Fibroblast of lung (primary cell): Measurements from ENCODE around the gene GNA12.

Experiments used
- EZH2 ChIP-seq: IDR thresholded peaks from 2 replicates; pipeline ENCODE4 v1.5.1; 2012; ENCODE audit warnings: low read length, control low read depth, mild to moderate bottlenecking; ENCODE audit errors: missing control alignments
- TF ChIP-seq, protein P1 (sequence below), 2 donors: IDR thresholded peaks in 1 of 2; conservative IDR thresholded peaks in 1 of 2; 1 replicate in 1 of 2; 2 replicates in 1 of 2; pipeline ENCODE4 v1.5.1; 2011 to 2012; ENCODE audit warnings: low read length in 2 of 2, control low read depth in 1 of 2, inconsistent platforms in 1 of 2, low read depth in 1 of 2, mild to moderate bottlenecking in 1 of 2

DNA sequence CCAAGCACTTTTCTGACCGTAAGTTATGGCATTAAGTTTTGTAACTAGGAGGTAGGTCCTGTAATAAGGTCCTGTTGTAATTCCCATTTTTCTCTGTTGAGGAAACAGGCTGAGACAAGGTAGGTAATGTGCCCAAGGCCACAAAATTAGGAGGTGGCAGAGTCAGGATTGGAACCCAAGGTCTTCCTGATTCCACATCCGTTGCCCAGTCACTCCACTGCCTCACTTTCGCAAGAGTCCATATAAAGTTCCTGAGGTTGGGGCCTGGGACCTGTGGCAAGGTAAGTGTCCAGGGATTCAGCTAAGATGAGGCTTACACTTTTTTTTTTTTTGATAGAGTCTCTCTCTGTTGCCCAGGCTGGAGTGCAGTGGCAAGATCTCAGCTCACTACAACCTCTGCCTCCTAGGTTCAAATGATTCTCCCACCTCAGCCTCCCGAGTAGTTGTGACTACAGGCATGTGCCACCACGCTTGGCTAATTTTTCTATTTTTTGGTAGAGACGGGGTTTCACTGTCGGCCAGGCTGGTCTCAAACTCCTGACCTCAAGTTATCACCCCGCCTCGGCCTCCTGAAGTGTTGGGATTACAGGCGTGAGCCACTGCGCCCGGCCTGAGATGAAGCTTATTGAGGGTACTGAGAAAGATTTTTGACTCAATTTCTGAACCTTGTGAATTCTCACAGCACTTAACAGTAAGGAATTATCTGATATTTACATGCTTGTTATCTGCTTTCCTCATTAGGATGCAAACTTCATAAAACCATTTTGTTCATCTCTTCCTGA is 20.3 kb upstream of the GNA12 start:
- TF ChIP-seq, protein P1, sequence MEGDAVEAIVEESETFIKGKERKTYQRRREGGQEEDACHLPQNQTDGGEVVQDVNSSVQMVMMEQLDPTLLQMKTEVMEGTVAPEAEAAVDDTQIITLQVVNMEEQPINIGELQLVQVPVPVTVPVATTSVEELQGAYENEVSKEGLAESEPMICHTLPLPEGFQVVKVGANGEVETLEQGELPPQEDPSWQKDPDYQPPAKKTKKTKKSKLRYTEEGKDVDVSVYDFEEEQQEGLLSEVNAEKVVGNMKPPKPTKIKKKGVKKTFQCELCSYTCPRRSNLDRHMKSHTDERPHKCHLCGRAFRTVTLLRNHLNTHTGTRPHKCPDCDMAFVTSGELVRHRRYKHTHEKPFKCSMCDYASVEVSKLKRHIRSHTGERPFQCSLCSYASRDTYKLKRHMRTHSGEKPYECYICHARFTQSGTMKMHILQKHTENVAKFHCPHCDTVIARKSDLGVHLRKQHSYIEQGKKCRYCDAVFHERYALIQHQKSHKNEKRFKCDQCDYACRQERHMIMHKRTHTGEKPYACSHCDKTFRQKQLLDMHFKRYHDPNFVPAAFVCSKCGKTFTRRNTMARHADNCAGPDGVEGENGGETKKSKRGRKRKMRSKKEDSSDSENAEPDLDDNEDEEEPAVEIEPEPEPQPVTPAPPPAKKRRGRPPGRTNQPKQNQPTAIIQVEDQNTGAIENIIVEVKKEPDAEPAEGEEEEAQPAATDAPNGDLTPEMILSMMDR (conservative IDR thresholded peaks at IDR 0.05 in 1 of 2, IDR thresholded peaks at IDR 0.05 in 1 of 2; ENCODE audit: low read depth in 1 of 2, low read length in 2 of 2) = no peak
- TF ChIP-seq EZH2 = no peak
